Stimulated activated CD8-positive, alpha-beta memory T cell treated with anti-CD3 and anti-CD28 coated beads, Interleukin-12 subunit alpha, Interleukin-12 subunit beta, amount 100 ng/mL, for 1 hour (primary cell): Measurements from ENCODE around the gene KLF11.

ENCODE experiments used
- DNase-seq: peaks from one replicate; pipeline ENCODE4 v3.0.0-alpha.2; 2020; ENCODE audit warnings: low read depth

Gene KLF11

GRCh38 chr2:10064932-10065772 is 21.8 kb downstream of the KLF11 start:
- no peak for DNase-seq

GRCh38 chr2:10065773-10066055 is 22.4 kb downstream of the KLF11 start:
- no peak for DNase-seq

GRCh38 chr2:10067330-10067729 is 24.0 kb downstream of the KLF11 start:
- no peak for DNase-seq

GRCh38 chr2:10067881-10068280 is 24.5 kb downstream of the KLF11 start:
- DNase-seq: no peak

GRCh38 chr2:10071176-10071575 is 27.8 kb downstream of the KLF11 start:
- no peak for DNase-seq

GRCh38 chr2:10071595-10071994 is 28.2 kb downstream of the KLF11 start:
- no peak for DNase-seq

- peak; percentile 62 for DNase-seq
Measured at GRCh38 chr2:10072656-10073480, 29.5 kb downstream of the KLF11 start.

GRCh38 chr2:10073706-10074105 is 30.4 kb downstream of the KLF11 start:
- no peak for DNase-seq

GRCh38 chr2:10075101-10075500 is 31.8 kb downstream of the KLF11 start:
- DNase-seq: no peak

GRCh38 chr2:10075571-10076209 is 32.3 kb downstream of the KLF11 start:
- no peak for DNase-seq

- no peak for DNase-seq
Measured at GRCh38 chr2:10076511-10076910, 33.2 kb downstream of the KLF11 start.

- no peak for DNase-seq
Measured at GRCh38 chr2:10076988-10077527, 33.7 kb downstream of the KLF11 start.

- DNase-seq: no peak
Measured at GRCh38 chr2:10078001-10078400, 34.7 kb downstream of the KLF11 start.

- no peak for DNase-seq
Measured at GRCh38 chr2:10078704-10079265, 35.4 kb downstream of the KLF11 start.

GRCh38 chr2:10079266-10079869 is 36.0 kb downstream of the KLF11 start:
- no peak for DNase-seq

GRCh38 chr2:10079870-10080535 is 36.7 kb downstream of the KLF11 start, which contains the start of gene CYS1:
TSS of gene CYS1 (minus strand) at chr2:10080411. CDS start at chr2:10080223, 188 bp downstream.
- no peak for DNase-seq

GRCh38 chr2:10080536-10081304 is 37.4 kb downstream of the KLF11 start:
- no peak for DNase-seq

- no peak for DNase-seq
Measured at GRCh38 chr2:10083046-10083445, 39.7 kb downstream of the KLF11 start.

- no peak for DNase-seq
Measured at GRCh38 chr2:10083692-10084211, 40.4 kb downstream of the KLF11 start.

GRCh38 chr2:10084223-10084865 is 41.0 kb downstream of the KLF11 start:
- no peak for DNase-seq
